Ovary (tissue), 9 donors: Measurements from ENCODE around the gene MOB3C. TPM values are rescaled to one million over a fixed set of nuclear protein-coding genes. Genes with fewer than 3 reads are reported as not detected.

ENCODE experiments used
- DNase-seq, 5 donors: peaks; one replicate each; pipeline ENCODE4 v3.0.0-alpha.2; 2019 to 2020
- H3K27ac ChIP-seq, 2 donors: fragments of 200-600 bp; one replicate each; pipeline versions ENCODE4 v1.5.1 to v1.8.0; 2019 to 2022
- H3K27me3 ChIP-seq: fragments of 200-600 bp; one replicate; pipeline ENCODE4 v1.8.0; 2022
- H3K36me3 ChIP-seq: fragments of 200-600 bp; sonication (generic); one replicate; pipeline ENCODE4 v1.5.1; 2019
- H3K4me1 ChIP-seq: one replicate; pipeline ENCODE4 v1.8.1; 2013; ENCODE audit warnings: mild to moderate bottlenecking, moderate library complexity; ENCODE audit not compliant: insufficient read depth
- H3K4me3 ChIP-seq: fragments of 200-600 bp; sonication (generic); one replicate; pipeline ENCODE4 v1.5.1; 2017
- H3K9me3 ChIP-seq, 2 donors: fragments of 200-600 bp in 1 of 2; sonication (generic) in 1 of 2; one replicate each; pipeline versions ENCODE4 v1.5.1 to v1.8.1; 2013 to 2019; ENCODE audit warnings: mild to moderate bottlenecking in 1 of 2, moderate library complexity in 1 of 2
- CTCF ChIP-seq, 3 donors: fragments of 450-650 bp in 2 of 3; fragments of 200-600 bp in 1 of 3; IDR thresholded peaks; one replicate each; pipeline versions ENCODE4 v1.5.1 to v1.8.0; 2016 to 2022; ENCODE audit warnings: antibody characterized with exemption in 3 of 3, mild to moderate bottlenecking in 1 of 3
- EP300 ChIP-seq: sonication (generic); formaldehyde crosslinking; IDR thresholded peaks from one replicate; pipeline ENCODE4 v1.6.1; 2017; ENCODE audit warnings: antibody characterized with exemption
- POLR2A ChIP-seq: fragments of 450-650 bp; IDR thresholded peaks from one replicate; pipeline ENCODE4 v1.6.1; 2017; ENCODE audit warnings: antibody characterized with exemption, mild to moderate bottlenecking, moderate library complexity
- WGBS, 3 donors: extraction: QIAGEN DNeasy Blood & Tissue Kit in 1 of 3; methylation state at CpG; one replicate each; pipeline versions ENCODE4 v1.1.5 to v1.1.7; 2013 to 2017; 5-methylcytosine and 5-hydroxymethylcytosine counted together
- intact Hi-C, 4 donors: fragments of 100-400 bp; cut with DNase I; formaldehyde crosslinking; loops; one replicate each; pipeline versions ENCODE4 v1.11.0 to v1.15.1; 2022 to 2023
- polyA plus RNA-seq, 2 donors: library from polyadenylated mRNA; stranded (reverse); fragments of 200-250 nt in 1 of 2; fragments of 350-450 nt in 1 of 2; fragmentation: Illumina TruSeq in 1 of 2; extraction: RNeasy Lipid Tissue Mini Kit (QIAGEN cat#74804) in 1 of 2; gene quantifications; one replicate each; pipeline ENCODE4 v1.2.3, GENCODE V29; 2013 to 2014
- total RNA-seq, 7 donors: library from RNA; depleted of rRNA in 2 of 7; stranded (reverse); fragments of >200 nt in 2 of 7; fragmentation: NEBNext Ultra II Directional in 3 of 7; extraction: Animal tissue kit (Norgen Biotek cat#: 25700) in 3 of 7; gene quantifications; one replicate each; pipeline versions ENCODE4 v1.1.0 to v1.2.4, GENCODE V29; 2016 to 2023
- donor health status: DM: no; HTN: no; CAD: no; lungs with moderate emphysema.
- donor health status: DM: no; HTN: no; CAD: no.
- donor health status: Bipolar disorder and iron deficiency.
- donor health status: DM: yes; HTN: yes; CAD: no.
- donor health status: DM: no; HTN: no; CAD: no.
- donor health status: DM: yes; HTN: yes; CAD: no.

Gene MOB3C
- total and polyA plus RNA-seq, 9 donors = 10.1 to 29.2 (median 19.3) TPM

- H3K4me3 ChIP-seq = no peak overlapping the region
- TF ChIP-seq CTCF (IDR thresholded peaks at IDR 0.05) (no peak), EP300 (no peak), POLR2A (no peak)
- H3K27ac ChIP-seq = no peak overlapping the region
- H3K4me1 ChIP-seq = peaks cover 2% of the 10 kb centered on the region
- no peaks in the 10 kb centered on the region for H3K27me3 ChIP-seq
- DNase-seq = no peak
- no peaks in the 10 kb centered on the region for H3K36me3 ChIP-seq
- H3K9me3 ChIP-seq = no peaks in the 10 kb centered on the region
- intact Hi-C loops = no loop called here
Observed at GRCh38 chr1:46642115-46642680, 25.6 kb upstream of the MOB3C start.

- Histone ChIP-seq H3K27me3 (no peaks in the 10 kb centered on the region), H3K4me1 (peaks cover 2% of the 10 kb centered on the region), H3K36me3 (no peaks in the 10 kb centered on the region), H3K4me3 (no peak overlapping the region), H3K27ac (no peak overlapping the region), H3K9me3 (no peaks in the 10 kb centered on the region)
- WGBS, 3 donors = 88 to 95% (median 91%) methylated on average over 1 of the region's 1 CpG
- no peak for TF ChIP-seq EP300
- no peak for TF ChIP-seq CTCF (IDR thresholded peaks at IDR 0.05)
- no peak for TF ChIP-seq POLR2A
- intact Hi-C loops = no loop called here
- no peak for DNase-seq
Observed at GRCh38 chr1:46639547-46639946, 22.9 kb upstream of the MOB3C start.

GRCh38 chr1:46638921-46639320 lies 22.3 kb upstream of the MOB3C start:
- intact Hi-C loops = no loop called here
- no peaks in the 10 kb centered on the region for H3K9me3 ChIP-seq
- H3K27ac ChIP-seq = no peak overlapping the region
- peaks cover 2% of the 10 kb centered on the region for H3K4me1 ChIP-seq
- no peak for DNase-seq
- TF ChIP-seq POLR2A = no peak
- TF ChIP-seq EP300 = no peak
- no peak for TF ChIP-seq CTCF (IDR thresholded peaks at IDR 0.05)
- H3K4me3 ChIP-seq = no peak overlapping the region
- no peaks in the 10 kb centered on the region for H3K36me3 ChIP-seq
- H3K27me3 ChIP-seq = no peaks in the 10 kb centered on the region

GRCh38 chr1:46637444-46638083 lies 21.0 kb upstream of the MOB3C start:
- Histone ChIP-seq H3K36me3 (no peaks in the 10 kb centered on the region), H3K4me3 (no peak overlapping the region), H3K4me1 (no peaks in the 10 kb centered on the region), H3K27ac (no peak overlapping the region), H3K9me3 (no peaks in the 10 kb centered on the region), H3K27me3 (no peaks in the 10 kb centered on the region)
- intact Hi-C loops = no loop called here
- WGBS, 3 donors = 17 to 30% (median 21%) methylated on average over 2 of the region's 2 CpGs
- DNase-seq = no peak
- TF ChIP-seq EP300 (no peak), CTCF (IDR thresholded peaks at IDR 0.05) (no peak), POLR2A (no peak)
